HG03025 (cell line): ENCODE data around the gene EEFSEC.

Experiments used
- ATAC-seq: cut with Tn5 transposase; IDR thresholded peaks from one replicate; pipeline ENCODE4 v1.9.1; 2021; ENCODE audit warnings: mild to moderate bottlenecking, moderate library complexity; ENCODE audit not compliant: unreplicated experiment, low FRiP score

EEFSEC gene

GRCh38 chr3:128215290-128215689 is 62.0 kb downstream of the EEFSEC start:
- no peak for ATAC-seq

DNA sequence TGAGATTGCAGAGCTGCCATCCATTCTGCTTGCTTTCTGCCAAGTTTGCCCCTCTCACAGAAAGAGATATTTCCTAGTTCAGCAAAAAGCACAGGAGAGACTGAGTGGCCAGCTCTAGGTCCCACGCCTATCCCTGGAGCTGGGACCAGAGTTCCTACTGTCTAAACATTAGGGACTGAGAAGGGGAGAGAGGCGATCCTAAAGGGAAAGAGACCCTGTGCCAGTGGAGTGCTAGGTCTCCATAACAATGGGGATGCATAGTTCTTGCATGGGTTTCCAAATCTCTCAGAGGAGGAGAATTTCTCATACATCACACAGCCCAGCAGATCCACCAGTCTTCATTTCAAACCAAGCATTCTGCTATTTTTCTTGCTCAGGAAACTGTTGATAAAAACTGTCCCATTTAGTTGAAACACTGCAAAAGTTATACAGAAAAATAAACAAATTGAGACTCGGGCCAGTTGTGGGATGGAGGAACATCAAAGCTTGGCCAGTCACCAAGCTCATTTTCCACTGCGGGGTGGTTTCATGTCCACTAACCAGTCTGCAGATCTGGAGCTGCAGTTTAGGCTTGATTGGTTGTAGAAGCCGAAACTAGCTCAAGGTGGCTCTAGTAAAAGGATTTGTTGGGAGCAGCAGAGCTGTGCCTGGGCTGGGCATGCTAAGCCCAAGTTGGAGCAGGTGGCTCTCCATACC is 62.7 kb downstream of the EEFSEC start:
- no peak for ATAC-seq

- no peak for ATAC-seq
These were observed 64.6 kb downstream of the EEFSEC start for GRCh38 chr3:128217702-128218547.

DNA sequence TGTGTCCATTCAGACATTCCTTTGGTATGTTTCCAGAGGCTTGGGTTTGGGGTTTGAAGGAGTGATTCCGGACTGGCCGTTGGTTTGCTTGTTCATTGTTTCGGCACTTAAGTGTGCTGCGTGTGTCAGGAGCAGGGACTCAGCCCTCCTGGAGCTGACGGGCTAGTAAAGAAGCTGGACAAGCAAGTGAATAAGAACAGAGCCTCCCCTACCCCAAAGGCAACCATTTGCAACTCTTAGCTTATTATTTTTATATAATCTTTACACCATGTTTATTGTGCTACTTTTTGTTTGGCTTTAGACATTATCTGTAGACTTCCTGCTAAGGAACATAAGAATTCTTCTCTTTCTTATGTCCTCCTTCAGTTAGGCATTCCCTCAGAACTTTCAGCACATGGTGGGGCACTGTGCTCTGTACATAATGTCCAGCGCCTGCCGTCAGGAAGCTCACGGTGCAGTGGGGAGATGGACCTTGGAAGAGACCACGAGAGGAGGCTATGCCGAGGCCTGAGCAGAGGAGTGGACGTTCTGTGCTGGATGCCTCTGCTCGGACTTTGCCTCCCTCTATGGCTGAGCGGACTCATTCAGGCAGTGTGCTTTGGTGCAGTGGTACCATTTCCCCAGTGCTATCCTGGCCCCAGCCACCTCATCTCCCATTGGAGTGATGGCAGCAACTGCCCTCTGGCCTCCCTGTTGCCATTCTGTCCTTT is 65.4 kb downstream of the EEFSEC start:
- no peak for ATAC-seq

GRCh38 chr3:128221328-128221727 is 68.0 kb downstream of the EEFSEC start:
- no peak for ATAC-seq

DNA sequence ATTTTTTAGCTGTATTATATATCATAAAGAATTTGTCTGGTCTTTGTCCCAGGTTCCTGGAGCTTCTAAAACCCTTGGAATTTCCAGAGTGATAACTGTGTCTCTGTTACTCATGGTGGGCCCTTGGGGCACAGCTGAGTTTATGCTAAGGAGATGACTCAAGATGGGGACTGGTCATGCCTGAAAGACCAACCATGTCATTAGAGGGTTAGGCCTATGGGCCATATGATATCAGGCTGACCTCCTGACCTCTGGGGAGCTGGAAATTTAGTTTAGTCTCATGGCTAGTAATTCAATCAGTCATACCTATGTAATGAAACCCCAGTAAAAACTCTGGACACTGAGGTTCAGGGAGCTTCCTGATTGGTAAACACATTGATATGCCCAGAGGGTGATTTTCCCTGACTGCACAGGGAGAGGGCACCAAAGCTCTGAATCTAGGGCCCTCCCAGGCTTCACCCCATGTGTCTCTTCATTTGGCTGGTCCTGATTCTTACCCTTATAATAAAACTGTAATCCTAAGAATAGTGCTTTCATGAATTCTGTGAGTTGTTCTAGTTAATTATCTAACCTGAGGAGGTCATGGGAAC is 69.6 kb downstream of the EEFSEC start:
- ATAC-seq = no peak

- no peak for ATAC-seq
These were observed 73.0 kb downstream of the EEFSEC start for GRCh38 chr3:128226186-128226725.

- no peak for ATAC-seq
These were observed 73.6 kb downstream of the EEFSEC start for GRCh38 chr3:128226795-128227395.

DNA sequence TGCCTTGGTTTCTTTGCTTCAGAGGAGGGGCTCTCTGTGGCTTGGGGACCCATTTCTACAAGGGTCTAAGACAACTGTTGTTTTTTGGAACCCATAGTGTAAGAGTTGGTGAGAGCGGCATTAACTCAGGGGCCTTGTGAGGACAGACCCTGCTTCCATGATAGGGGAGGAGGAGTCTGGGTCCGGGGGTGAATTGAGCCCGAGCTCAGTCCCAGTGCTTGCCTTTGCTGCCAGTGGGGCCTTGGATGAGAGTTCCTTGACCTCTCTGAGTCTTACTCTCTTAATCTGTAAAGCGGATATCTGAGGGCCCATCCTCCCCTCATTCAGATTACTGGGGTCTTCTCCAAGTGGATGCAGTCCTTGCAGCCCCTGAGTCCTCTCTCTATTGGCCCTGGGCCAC is 74.2 kb downstream of the EEFSEC start:
- no peak for ATAC-seq

DNA sequence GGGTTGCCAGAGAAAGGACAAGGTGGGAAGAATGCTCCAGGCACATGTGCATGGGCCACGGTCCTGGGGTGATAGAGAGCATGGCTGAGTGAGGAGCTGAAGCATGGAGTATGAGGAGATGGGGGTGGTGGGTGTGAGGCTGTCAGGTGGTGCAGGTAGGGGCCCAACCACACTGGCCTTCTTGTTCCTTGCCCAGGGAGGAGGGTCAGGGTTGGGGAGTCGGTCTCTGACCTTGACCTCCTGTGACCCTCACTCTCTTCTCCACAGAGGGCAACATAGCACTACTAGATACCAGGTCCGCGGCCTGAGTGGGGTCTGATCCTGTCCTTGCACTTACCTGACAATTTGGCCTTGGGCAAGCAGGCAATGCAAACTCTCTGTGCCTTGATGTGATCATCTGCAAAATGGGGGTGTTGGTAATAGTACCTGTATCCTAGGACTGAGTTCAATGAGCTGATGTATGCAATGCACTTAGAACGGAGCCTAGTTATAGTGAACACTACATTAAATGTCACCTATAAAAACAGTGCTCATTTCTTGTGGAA is 75.2 kb downstream of the EEFSEC start:
- no peak for ATAC-seq

DNA sequence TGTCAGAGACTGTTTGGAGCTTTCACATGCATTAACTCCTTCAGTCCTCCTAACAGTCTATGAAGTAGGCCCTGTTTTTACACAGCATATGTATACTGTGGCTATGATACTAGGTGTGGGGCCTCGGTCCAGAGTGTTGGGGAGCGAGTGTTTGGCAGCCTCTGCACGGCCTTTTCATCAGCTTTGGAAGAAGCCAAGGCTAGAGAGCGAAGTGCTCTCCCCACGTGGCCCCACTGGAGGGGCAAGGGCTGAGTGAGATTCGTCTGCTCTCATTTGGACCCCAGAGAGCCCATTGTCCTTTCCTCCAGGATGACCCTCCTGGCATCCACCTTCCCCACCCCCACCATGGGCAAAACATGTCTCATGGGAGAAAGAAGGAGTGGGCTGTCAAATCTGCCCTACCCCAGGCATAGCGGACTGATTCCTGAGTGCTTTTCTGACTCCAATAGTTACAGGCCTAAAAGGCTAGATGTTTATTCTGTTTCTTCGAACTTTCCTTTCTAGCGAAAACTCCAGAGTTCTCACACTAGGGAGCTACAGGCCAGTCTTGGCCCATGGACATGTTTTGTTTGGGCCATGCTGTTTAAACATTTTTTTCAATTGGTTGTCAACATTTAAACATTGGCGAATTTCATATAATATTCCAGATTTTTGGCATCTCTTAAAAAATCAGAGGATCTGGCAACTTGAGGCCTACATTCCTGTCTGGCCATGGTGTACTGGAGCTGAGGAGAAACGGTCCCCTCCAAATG is 76.0 kb downstream of the EEFSEC start:
- no peak for ATAC-seq

DNA sequence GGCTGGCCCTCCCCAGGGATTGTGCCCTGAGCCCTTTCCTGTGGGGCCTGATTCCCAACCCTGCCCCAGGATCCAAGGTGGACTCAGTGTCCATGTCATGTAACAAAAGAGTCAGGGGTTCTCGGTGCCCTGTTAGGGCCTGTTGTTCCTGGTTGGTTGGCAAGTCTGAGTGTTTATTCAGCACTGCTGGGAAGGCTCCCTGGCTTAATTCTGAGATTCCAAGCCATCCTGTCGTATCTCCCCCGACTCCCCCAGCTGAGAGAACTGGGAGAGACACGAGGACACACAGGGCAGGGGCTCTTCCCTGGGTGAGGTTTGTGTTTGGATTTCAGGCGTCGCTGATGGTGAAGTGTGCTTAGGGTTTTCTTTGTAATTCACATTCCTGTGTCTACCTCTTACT is 78.3 kb downstream of the EEFSEC start:
- no peak for ATAC-seq

GRCh38 chr3:128232376-128233178 is 79.3 kb downstream of the EEFSEC start:
- ATAC-seq = no peak

- no peak for ATAC-seq
These were observed 82.1 kb downstream of the EEFSEC start for GRCh38 chr3:128235207-128235926.

- ATAC-seq = no peak
These were observed 83.4 kb downstream of the EEFSEC start for GRCh38 chr3:128236657-128237056.

DNA sequence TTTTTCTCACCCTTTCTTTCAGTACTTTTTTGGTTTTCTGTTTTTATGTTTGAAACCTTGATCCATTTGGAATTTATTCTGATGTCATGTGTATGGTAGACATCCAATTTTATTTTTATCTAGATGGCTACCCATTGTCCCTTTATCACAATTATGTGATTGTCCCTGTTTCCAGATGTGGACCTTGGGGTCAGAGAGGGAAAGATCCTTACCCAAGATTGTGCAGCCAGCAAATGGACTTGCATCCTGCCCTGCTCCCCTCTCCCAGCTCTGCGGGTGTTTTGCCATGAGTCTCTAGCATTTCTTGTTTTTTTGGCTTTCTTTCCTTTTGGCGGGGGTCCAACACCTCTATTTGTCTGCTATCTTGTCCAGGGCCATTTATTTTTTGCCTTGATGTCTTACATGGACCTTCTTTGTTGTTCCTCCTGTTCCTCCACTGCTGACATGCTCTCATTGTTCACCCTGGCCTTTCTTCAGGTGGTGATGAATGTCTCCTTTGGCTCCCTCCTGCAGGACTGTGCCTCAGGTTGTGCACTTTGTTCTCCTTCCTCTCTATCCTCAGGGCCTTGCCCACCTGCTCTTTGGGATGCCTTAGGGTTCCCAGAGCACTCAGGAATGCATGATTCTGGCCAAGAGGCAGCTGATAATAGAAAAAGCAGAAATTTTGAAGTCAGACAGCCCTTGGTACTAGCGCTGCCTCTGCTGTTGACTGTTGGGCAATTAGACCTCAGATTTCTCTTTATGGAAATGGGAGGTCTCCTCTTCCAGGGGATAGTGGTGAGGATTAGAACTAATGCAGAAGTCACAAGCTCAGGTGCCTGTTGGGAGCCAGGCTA is 84.3 kb downstream of the EEFSEC start:
- ATAC-seq = no peak

GRCh38 chr3:128238184-128238489 is 84.9 kb downstream of the EEFSEC start:
- no peak for ATAC-seq
